Measurements from ENCODE around the gene TBC1D1. TPM values are rescaled to one million over a fixed set of nuclear protein-coding genes. Genes with fewer than 3 reads are reported as not detected.

TBC1D1 gene
- total RNA-seq, 2 experiments from 2014 or later = 40.7 to 46.5 TPM

- CTCF ChIA-PET = interaction anchor here (0.8 to 6.8 kb wide), 7 partner anchors 26 to 601 kb away, joined by 3 to 111 read pairs (median 6); partner anchors contain the start of gene TLR10
- Histone ChIP-seq H3K27ac (ENCODE audit: low read depth in 1 of 2, low read length in 2 of 2) (no peak overlapping the region), H3K36me3 (ENCODE audit: insufficient read depth, low read length) (no peaks in the 10 kb centered on the region), H3K9me3 (ENCODE audit: control insufficient read depth in 1 of 2, insufficient read depth in 1 of 2, low read length in 2 of 2) (peaks cover 0 to 5% of the 10 kb centered on the region in 2 experiments), H3K4me1 (ENCODE audit: insufficient read depth, low read length) (peaks cover 36% of the 10 kb centered on the region), H3K4me3 (ENCODE audit: low read length) (no peak overlapping the region), H3K27me3 (ENCODE audit: control insufficient read depth in 1 of 2, insufficient read depth in 2 of 2, low read length in 2 of 2) (no peaks in the 10 kb centered on the region)
- ATAC-seq (ENCODE audit: poor library complexity) = no peak
- H3K27me3 Mint-ChIP-seq = no peaks in the 10 kb centered on the region
- H3K27ac Mint-ChIP-seq = no peak overlapping the region
- H3K4me3 Mint-ChIP-seq = no peak overlapping the region
- H3K9me3 Mint-ChIP-seq = no peaks in the 10 kb centered on the region
- TF ChIP-seq, protein P1, sequence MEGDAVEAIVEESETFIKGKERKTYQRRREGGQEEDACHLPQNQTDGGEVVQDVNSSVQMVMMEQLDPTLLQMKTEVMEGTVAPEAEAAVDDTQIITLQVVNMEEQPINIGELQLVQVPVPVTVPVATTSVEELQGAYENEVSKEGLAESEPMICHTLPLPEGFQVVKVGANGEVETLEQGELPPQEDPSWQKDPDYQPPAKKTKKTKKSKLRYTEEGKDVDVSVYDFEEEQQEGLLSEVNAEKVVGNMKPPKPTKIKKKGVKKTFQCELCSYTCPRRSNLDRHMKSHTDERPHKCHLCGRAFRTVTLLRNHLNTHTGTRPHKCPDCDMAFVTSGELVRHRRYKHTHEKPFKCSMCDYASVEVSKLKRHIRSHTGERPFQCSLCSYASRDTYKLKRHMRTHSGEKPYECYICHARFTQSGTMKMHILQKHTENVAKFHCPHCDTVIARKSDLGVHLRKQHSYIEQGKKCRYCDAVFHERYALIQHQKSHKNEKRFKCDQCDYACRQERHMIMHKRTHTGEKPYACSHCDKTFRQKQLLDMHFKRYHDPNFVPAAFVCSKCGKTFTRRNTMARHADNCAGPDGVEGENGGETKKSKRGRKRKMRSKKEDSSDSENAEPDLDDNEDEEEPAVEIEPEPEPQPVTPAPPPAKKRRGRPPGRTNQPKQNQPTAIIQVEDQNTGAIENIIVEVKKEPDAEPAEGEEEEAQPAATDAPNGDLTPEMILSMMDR (IDR thresholded peaks at IDR 0.05) = no peak
- no peaks in the 10 kb centered on the region for H3K36me3 Mint-ChIP-seq (ENCODE audit: low read depth)
- DNase-seq = no peak
- peaks cover 33% of the 10 kb centered on the region for H3K4me1 Mint-ChIP-seq (ENCODE audit: low read depth)
- intact Hi-C loops (cut with DNase I, micrococcal nuclease) = loop anchor here in 1 of 2 experiments (2.0 kb wide), 1 partner anchor 140 kb away; no protein-coding TSS in a partner anchor
- POLR2A ChIA-PET = interaction anchor here (0.6 to 1.7 kb wide), 2 partner anchors 146 to 487 kb away, joined by 3 to 4 read pairs; no protein-coding TSS in a partner anchor
Measured at GRCh38 chr4:38181286-38181685, 290.4 kb downstream of the TBC1D1 start.

DNA sequence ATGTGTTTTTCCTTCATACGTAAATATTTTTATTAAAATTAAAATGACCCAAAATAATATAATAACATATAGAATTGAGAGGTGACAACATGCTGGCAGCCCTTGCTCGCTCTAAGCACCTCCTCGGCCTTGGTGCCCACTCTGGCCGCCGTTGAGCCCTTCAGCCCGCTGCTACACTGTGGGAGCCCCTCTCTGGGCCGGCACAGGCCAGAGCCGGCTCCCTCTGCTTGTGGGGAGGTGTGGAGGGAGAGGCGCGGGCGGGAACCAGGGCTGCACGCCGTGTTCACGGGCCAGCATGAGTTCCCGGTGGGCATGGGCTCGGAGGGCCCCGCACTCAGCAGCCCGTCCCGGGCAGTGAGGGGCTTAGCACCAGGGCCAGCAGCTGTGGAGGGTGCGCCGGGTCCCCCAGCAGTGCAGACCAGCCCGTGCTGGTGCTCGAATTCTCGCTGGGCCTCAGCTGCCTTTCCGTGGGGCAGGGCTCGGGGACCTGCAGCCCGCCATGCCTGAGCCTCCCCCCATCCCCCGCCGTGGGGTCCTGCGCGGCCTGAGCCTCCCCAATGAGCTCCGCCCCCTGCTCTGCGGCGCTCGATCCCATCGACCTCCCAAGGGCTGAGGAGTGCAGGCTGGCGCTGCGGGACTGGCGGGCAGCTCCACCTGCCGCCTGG is 291.6 kb downstream of the TBC1D1 start:
- Mint-ChIP-seq H3K4me3 (no peak overlapping the region), H3K9me3 (no peaks in the 10 kb centered on the region), H3K27me3 (no peaks in the 10 kb centered on the region), H3K36me3 (ENCODE audit: low read depth) (no peaks in the 10 kb centered on the region), H3K27ac (no peak overlapping the region), H3K4me1 (ENCODE audit: low read depth) (peaks cover 24% of the 10 kb centered on the region)
- TF ChIP-seq, protein P1 (IDR thresholded peaks at IDR 0.05) = no peak
- Histone ChIP-seq H3K9me3 (ENCODE audit: control insufficient read depth in 1 of 2, insufficient read depth in 1 of 2, low read length in 2 of 2) (peaks cover 0 to 5% of the 10 kb centered on the region in 2 experiments), H3K27me3 (ENCODE audit: control insufficient read depth in 1 of 2, insufficient read depth in 2 of 2, low read length in 2 of 2) (no peaks in the 10 kb centered on the region), H3K4me3 (ENCODE audit: low read length) (no peak overlapping the region), H3K27ac (ENCODE audit: low read depth in 1 of 2, low read length in 2 of 2) (no peak overlapping the region), H3K4me1 (ENCODE audit: insufficient read depth, low read length) (peaks cover 26% of the 10 kb centered on the region), H3K36me3 (ENCODE audit: insufficient read depth, low read length) (no peaks in the 10 kb centered on the region)
- ATAC-seq (ENCODE audit: poor library complexity) (no peak), DNase-seq (no peak)
- ChIA-PET CTCF (interaction anchor here (3.1 to 3.6 kb wide), 2 partner anchors 138 to 549 kb away, joined by 12 to 17 read pairs; no protein-coding TSS in a partner anchor), POLR2A (no interaction called here)
- intact Hi-C loops (cut with DNase I, micrococcal nuclease) = no loop called here

DNA sequence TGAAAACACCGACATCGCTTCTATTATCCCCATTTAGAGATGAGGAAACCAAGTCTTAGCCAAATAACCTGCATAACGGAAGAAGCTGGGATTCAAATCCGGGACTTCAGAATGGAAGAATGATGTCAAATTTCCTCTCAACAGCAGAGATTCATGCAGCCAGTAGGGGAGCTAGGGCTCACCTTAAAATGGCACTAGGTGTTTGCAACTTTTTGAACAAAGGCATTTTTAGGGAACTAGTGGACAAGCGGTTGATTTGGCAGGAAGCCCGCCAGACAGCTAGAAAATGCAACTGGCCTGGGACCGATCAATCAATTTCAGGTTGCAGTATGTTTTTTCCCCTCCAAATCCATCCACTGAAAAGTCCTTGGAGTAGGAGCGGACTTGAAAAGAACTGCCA is 293.5 kb downstream of the TBC1D1 start:
- H3K4me3 Mint-ChIP-seq = no peak overlapping the region
- H3K9me3 Mint-ChIP-seq = no peaks in the 10 kb centered on the region
- ChIA-PET POLR2A (interaction anchor here (0.9 kb wide), 1 partner anchor 490 kb away, joined by 3 read pairs; no protein-coding TSS in a partner anchor), CTCF (interaction anchor here (3.6 kb wide), 1 partner anchor 547 kb away, joined by 12 read pairs; no protein-coding TSS in a partner anchor)
- no peak overlapping the region for H3K27ac Mint-ChIP-seq
- Histone ChIP-seq H3K27ac (ENCODE audit: low read depth in 1 of 2, low read length in 2 of 2) (no peak overlapping the region), H3K4me3 (ENCODE audit: low read length) (no peak overlapping the region), H3K27me3 (ENCODE audit: control insufficient read depth in 1 of 2, insufficient read depth in 2 of 2, low read length in 2 of 2) (no peaks in the 10 kb centered on the region), H3K36me3 (ENCODE audit: insufficient read depth, low read length) (no peaks in the 10 kb centered on the region), H3K9me3 (ENCODE audit: control insufficient read depth in 1 of 2, insufficient read depth in 1 of 2, low read length in 2 of 2) (peaks cover 0 to 11% of the 10 kb centered on the region in 2 experiments), H3K4me1 (ENCODE audit: insufficient read depth, low read length) (peaks cover 6% of the 10 kb centered on the region)
- DNase-seq (no peak), ATAC-seq (ENCODE audit: poor library complexity) (no peak)
- H3K27me3 Mint-ChIP-seq = no peaks in the 10 kb centered on the region
- peaks cover 6% of the 10 kb centered on the region for H3K4me1 Mint-ChIP-seq (ENCODE audit: low read depth)
- intact Hi-C loops (cut with DNase I, micrococcal nuclease) = no loop called here
- no peaks in the 10 kb centered on the region for H3K36me3 Mint-ChIP-seq (ENCODE audit: low read depth)
- TF ChIP-seq, protein P1 (IDR thresholded peaks at IDR 0.05) = peak; percentile 17

Data from CD4-positive, alpha-beta T cell (primary cell).